ENCODE results near the gene TOMM40L.
"Not testable (repeated sequence)": the region's sequence is repeated elsewhere in the genome, so short reads cannot be mapped to it uniquely, and the experiment has no call there.

The TOMM40L gene

GRCh38 chr1:161241682-161242081 is 15.8 kb downstream of the TOMM40L start:
- no peak for TF ChIP-seq ZNF274 (IDR thresholded peaks at IDR 0.05; ENCODE audit: low read depth, low read length)
- H3K4me3 ChIP-seq (ENCODE audit: low read length) = no peak overlapping the region

DNA sequence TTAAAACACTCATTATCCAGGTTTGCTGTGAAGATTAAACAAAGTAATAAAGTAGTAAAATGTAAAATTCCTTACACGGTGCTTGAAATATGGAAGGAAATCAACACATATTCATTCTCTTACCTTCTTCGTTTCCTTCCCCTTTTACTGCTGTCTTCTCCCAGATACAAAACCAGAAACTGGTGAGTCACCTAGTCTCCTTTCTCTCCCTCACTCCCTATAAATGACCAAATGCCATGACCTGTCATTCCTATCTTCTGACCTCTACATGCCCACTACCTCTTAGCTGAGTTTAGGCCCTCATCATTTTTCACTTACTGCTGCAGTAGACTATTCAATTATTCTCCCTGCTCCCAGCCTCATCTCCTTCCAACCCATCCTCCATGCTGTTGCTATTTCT is 16.5 kb downstream of the TOMM40L start:
- no peak for TF ChIP-seq ZNF274 (IDR thresholded peaks at IDR 0.05; ENCODE audit: low read depth, low read length)
- H3K4me3 ChIP-seq (ENCODE audit: low read length) = no peak overlapping the region

GRCh38 chr1:161244888-161245287 is 19.0 kb downstream of the TOMM40L start:
- no peak for TF ChIP-seq ZNF274 (IDR thresholded peaks at IDR 0.05; ENCODE audit: low read depth, low read length)

DNA sequence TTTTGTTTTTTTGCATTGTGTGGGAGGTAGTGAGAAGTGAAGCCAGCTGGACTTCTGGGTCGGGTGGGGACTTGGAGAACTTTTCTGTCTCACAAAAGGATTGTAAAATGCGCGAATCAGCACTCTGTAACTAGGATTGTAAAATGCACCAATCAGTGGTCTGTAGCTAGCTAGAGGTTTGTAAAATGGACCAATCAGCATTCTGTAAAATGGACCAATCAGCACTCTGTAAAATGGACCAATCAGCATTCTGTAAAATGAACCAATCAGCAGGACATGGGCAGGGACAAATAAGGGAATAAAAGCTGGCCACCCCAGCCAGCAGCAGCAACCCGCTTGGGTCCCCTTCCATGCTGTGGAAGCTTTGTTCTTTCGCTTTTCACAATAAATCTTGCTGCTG is 24.2 kb downstream of the TOMM40L start:
- not testable (repeated sequence) for H3K4me3 ChIP-seq (ENCODE audit: low read length)

More at GRCh38 chr1:161244888-161245287, 19.0 kb downstream of the TOMM40L start:
- no peak overlapping the region for H3K4me3 ChIP-seq (ENCODE audit: low read length)

GRCh38 chr1:161250829-161251228 is 25.0 kb downstream of the TOMM40L start:
- no peak overlapping the region for H3K4me3 ChIP-seq (ENCODE audit: low read length)
- TF ChIP-seq ZNF274 (IDR thresholded peaks at IDR 0.05; ENCODE audit: low read depth, low read length) = no peak

DNA sequence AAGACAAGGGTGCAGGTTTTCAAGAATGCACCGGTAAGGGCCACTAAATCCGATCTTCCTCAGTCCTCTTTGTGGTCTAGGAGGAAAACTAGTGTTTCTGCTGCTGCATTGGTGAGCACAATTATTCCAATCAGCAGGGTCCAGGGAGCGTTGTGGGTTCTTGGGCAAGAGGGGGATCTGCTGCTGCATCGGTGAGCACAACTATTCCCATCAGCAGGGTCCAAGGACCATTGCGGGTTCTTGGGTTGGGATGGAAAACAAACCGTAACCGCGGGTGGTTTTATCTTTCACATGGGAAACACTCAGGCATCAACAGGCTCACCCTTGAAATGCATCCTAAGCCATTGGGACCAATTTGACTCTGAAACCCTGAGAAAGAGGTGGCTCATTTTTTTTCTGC is 25.7 kb downstream of the TOMM40L start:
- H3K4me3 ChIP-seq (ENCODE audit: low read length) = no peak overlapping the region
- TF ChIP-seq ZNF274 (IDR thresholded peaks at IDR 0.05; ENCODE audit: low read depth, low read length) = no peak

GRCh38 chr1:161255302-161255701 is 29.4 kb downstream of the TOMM40L start:
- not testable (repeated sequence) for H3K4me3 ChIP-seq (ENCODE audit: low read length)

GRCh38 chr1:161255955-161256520 is 30.2 kb downstream of the TOMM40L start:
- H3K4me3 ChIP-seq (ENCODE audit: low read length) = not testable (repeated sequence)

- H3K4me3 ChIP-seq (ENCODE audit: low read length) = not testable (repeated sequence)
These were observed 31.2 kb downstream of the TOMM40L start for GRCh38 chr1:161257109-161257508.

- TF ChIP-seq ZNF274 (IDR thresholded peaks at IDR 0.05; ENCODE audit: low read depth, low read length) = no peak
- peak within 1 kb of the TSS; percentile 42; the same call in 1 of the 2 replicates for H3K4me3 ChIP-seq (ENCODE audit: low read length)
These were observed 32.8 kb downstream of the TOMM40L start, which contains the start of gene PCP4L1 for GRCh38 chr1:161258439-161259344. TSS of gene PCP4L1 (plus strand) at chr1:161258745. CDS start at chr1:161258975, 230 bp downstream.

GRCh38 chr1:161259345-161259702 is 33.5 kb downstream of the TOMM40L start:
- H3K4me3 ChIP-seq (ENCODE audit: low read length) = no peak overlapping the region
- no peak for TF ChIP-seq ZNF274 (IDR thresholded peaks at IDR 0.05; ENCODE audit: low read depth, low read length)

DNA sequence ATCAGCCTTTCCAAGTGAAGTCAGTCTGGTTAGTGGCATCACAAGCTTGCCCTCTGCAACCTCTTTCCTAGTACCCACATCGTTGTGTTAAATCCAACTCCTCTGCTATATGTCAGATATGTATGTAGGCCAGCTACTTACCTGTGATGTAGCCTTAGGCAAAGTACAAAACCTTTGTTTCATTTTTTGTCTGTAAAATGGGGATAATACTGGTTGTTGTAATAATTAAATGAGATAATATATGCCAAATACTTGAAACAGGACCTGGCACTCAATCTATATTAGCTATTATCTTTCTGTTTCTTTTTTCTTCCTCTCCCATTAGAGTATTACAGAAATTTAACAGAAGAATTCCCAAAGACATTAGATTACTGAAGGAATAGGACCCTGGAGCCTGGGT is 33.9 kb downstream of the TOMM40L start:
- TF ChIP-seq ZNF274 (IDR thresholded peaks at IDR 0.05; ENCODE audit: low read depth, low read length) = no peak
- H3K4me3 ChIP-seq (ENCODE audit: low read length) = no peak overlapping the region

DNA sequence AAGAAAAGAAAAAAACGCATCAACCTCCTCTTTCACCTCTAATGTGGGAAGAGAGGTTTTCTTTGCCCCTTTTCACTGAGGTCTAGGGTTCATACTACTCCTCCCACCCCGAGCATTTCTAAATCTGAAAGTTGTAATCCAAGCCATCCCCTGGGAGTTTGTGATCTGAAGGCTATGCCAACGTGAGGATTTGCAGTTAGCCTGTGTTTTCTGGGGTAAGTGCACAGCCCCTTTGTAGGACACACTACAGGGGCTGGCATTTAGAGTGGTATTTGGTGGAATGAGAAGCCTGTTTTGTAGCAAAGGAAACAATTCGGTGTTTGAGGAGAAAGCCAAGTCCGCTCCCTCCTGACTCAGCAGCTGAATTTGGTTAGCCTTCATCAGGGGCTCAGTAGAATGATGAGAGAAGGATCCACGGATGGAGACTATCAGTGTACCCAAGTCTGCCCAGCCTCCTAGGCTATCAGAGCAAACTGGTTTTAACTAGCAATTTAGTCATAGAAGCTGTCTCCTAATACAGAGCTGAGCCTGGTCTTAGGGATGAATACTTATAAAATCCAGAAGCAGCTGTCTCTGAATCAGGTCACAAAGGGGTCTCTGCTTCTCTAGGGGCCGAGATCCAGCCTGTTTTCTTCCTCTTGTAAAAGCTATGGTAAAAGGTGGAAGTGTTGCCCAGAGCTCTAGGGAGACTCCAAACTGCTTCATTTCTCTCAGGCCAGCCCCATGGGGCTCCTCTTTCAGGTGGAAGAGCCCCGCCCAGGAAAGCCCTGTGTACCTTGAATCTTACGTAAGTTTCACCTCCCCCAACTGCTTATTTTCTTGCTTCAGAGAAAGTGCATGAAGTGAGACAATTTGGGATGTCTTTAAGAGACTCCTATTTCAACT is 34.8 kb downstream of the TOMM40L start:
- TF ChIP-seq ZNF274 (IDR thresholded peaks at IDR 0.05; ENCODE audit: low read depth, low read length) = no peak
- H3K4me3 ChIP-seq (ENCODE audit: low read length) = no peak overlapping the region

All from GM08714 (cell line).